Ovary (tissue), 9 donors: ENCODE measurements around the gene ARMC7. TPM values are rescaled to one million over a fixed set of nuclear protein-coding genes. Genes with fewer than 3 reads are reported as not detected.

Experiments
- DNase-seq, 5 donors: peaks; one replicate each; pipeline ENCODE4 v3.0.0-alpha.2; 2019 to 2020
- H3K27ac ChIP-seq, 2 donors: fragments of 200-600 bp; one replicate each; pipeline versions ENCODE4 v1.5.1 to v1.8.0; 2019 to 2022
- H3K27me3 ChIP-seq: fragments of 200-600 bp; one replicate; pipeline ENCODE4 v1.8.0; 2022
- H3K36me3 ChIP-seq: fragments of 200-600 bp; sonication (generic); one replicate; pipeline ENCODE4 v1.5.1; 2019
- H3K4me1 ChIP-seq: one replicate; pipeline ENCODE4 v1.8.1; 2013; ENCODE audit warnings: mild to moderate bottlenecking, moderate library complexity; ENCODE audit not compliant: insufficient read depth
- H3K4me3 ChIP-seq: fragments of 200-600 bp; sonication (generic); one replicate; pipeline ENCODE4 v1.5.1; 2017
- H3K9me3 ChIP-seq, 2 donors: fragments of 200-600 bp in 1 of 2; sonication (generic) in 1 of 2; one replicate each; pipeline versions ENCODE4 v1.5.1 to v1.8.1; 2013 to 2019; ENCODE audit warnings: mild to moderate bottlenecking in 1 of 2, moderate library complexity in 1 of 2
- EP300 ChIP-seq: sonication (generic); formaldehyde crosslinking; IDR thresholded peaks from one replicate; pipeline ENCODE4 v1.6.1; 2017; ENCODE audit warnings: antibody characterized with exemption
- POLR2A ChIP-seq: fragments of 450-650 bp; IDR thresholded peaks from one replicate; pipeline ENCODE4 v1.6.1; 2017; ENCODE audit warnings: antibody characterized with exemption, mild to moderate bottlenecking, moderate library complexity
- WGBS, 3 donors: extraction: QIAGEN DNeasy Blood & Tissue Kit in 1 of 3; methylation state at CpG; one replicate each; pipeline versions ENCODE4 v1.1.5 to v1.1.7; 2013 to 2017; 5-methylcytosine and 5-hydroxymethylcytosine counted together
- intact Hi-C, 4 donors: fragments of 100-400 bp; cut with DNase I; formaldehyde crosslinking; loops; one replicate each; pipeline versions ENCODE4 v1.11.0 to v1.15.1; 2022 to 2023
- polyA plus RNA-seq, 2 donors: library from polyadenylated mRNA; stranded (reverse); fragments of 200-250 nt in 1 of 2; fragments of 350-450 nt in 1 of 2; fragmentation: Illumina TruSeq in 1 of 2; extraction: RNeasy Lipid Tissue Mini Kit (QIAGEN cat#74804) in 1 of 2; gene quantifications; one replicate each; pipeline ENCODE4 v1.2.3, GENCODE V29; 2013 to 2014
- total RNA-seq, 7 donors: library from RNA; depleted of rRNA in 2 of 7; stranded (reverse); fragments of >200 nt in 2 of 7; fragmentation: NEBNext Ultra II Directional in 3 of 7; extraction: Animal tissue kit (Norgen Biotek cat#: 25700) in 3 of 7; gene quantifications; one replicate each; pipeline versions ENCODE4 v1.1.0 to v1.2.4, GENCODE V29; 2016 to 2023
- TF ChIP-seq, protein P1 (sequence below), 3 donors: fragments of 450-650 bp in 2 of 3; fragments of 200-600 bp in 1 of 3; IDR thresholded peaks; one replicate each; pipeline versions ENCODE4 v1.5.1 to v1.8.0; 2016 to 2022; ENCODE audit warnings: antibody characterized with exemption in 3 of 3, mild to moderate bottlenecking in 1 of 3
- donor health status: DM: no; HTN: no; CAD: no; lungs with moderate emphysema.
- donor health status: DM: no; HTN: no; CAD: no.
- donor health status: Bipolar disorder and iron deficiency.
- donor health status: DM: yes; HTN: yes; CAD: no.
- donor health status: DM: no; HTN: no; CAD: no.
- donor health status: DM: yes; HTN: yes; CAD: no.

ARMC7 gene
- total and polyA plus RNA-seq, 9 donors = 4.6 to 10.5 (median 5.7) TPM

DNA sequence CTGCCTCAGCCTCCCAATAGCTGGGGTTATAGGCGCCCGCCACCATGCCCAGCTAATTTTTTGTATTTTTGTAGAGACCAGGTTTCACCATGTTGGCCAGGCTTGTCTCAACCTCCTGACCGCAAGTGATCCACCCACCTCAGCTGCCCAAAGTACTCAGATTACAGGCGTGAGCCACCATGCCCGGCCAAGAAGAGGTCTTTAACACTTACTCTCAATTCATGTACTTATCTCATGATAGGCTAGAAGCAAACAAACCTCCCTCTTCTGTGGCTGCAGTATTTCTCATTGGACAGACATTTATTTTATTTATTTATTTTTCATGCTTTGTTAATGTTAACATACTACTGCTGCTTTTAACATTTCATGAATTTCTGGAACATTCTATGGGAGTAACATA, 28.8 kb downstream of the ARMC7 start:
- no peaks in the 10 kb centered on the region for H3K4me1 ChIP-seq
- H3K27ac ChIP-seq = no peak overlapping the region
- no peak for TF ChIP-seq POLR2A
- TF ChIP-seq EP300 = no peak
- TF ChIP-seq, protein P1, sequence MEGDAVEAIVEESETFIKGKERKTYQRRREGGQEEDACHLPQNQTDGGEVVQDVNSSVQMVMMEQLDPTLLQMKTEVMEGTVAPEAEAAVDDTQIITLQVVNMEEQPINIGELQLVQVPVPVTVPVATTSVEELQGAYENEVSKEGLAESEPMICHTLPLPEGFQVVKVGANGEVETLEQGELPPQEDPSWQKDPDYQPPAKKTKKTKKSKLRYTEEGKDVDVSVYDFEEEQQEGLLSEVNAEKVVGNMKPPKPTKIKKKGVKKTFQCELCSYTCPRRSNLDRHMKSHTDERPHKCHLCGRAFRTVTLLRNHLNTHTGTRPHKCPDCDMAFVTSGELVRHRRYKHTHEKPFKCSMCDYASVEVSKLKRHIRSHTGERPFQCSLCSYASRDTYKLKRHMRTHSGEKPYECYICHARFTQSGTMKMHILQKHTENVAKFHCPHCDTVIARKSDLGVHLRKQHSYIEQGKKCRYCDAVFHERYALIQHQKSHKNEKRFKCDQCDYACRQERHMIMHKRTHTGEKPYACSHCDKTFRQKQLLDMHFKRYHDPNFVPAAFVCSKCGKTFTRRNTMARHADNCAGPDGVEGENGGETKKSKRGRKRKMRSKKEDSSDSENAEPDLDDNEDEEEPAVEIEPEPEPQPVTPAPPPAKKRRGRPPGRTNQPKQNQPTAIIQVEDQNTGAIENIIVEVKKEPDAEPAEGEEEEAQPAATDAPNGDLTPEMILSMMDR (IDR thresholded peaks at IDR 0.05) = no peak
- DNase-seq = no peak
- intact Hi-C loops = no loop called here
- H3K4me3 ChIP-seq = no peak overlapping the region
- 80 to 88% (median 85%) methylated on average over 5 of the region's 5 CpGs for WGBS, 3 donors
- H3K9me3 ChIP-seq = no peaks in the 10 kb centered on the region
- H3K36me3 ChIP-seq = no peaks in the 10 kb centered on the region
- no peaks in the 10 kb centered on the region for H3K27me3 ChIP-seq

DNA sequence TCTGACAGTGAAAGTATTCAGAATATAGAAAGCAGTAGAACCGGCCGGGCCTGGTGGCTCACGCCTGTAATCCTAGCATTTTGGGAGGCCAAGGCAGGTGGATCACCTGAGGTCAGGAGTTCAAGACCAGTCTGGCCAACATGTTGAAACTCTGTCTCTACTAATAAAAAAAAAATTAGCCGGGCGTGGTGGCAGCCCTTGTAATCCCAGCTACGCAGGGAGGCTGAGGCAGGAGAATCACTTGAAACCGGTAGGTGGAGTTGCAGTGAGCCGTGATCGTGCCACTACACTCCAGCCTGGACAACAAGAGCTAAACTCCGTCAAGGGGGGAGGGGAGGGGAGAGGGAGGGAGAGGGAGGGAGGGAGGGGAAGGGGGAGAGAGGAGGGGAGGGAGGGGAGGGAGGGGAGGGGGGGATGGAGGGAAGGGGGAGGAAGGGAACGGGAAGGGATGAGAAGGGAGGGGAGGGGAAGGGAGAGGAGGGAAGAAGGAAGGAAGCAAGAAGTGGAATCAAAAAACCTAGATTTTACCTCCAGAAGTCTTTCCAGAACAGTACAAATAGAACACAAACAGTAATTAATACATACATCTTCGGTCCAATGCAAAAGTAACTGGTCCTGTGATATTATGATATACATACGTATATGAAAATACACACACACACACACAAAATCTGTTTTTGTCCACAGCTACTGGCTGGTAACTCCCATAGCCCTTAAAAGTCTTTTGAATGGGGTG, 32.6 kb downstream of the ARMC7 start:
- H3K9me3 ChIP-seq = no peaks in the 10 kb centered on the region
- no peaks in the 10 kb centered on the region for H3K27me3 ChIP-seq
- H3K36me3 ChIP-seq = no peaks in the 10 kb centered on the region
- WGBS, 3 donors = 88% methylated on average over 13 of the region's 13 CpGs
- no peaks in the 10 kb centered on the region for H3K4me1 ChIP-seq
- intact Hi-C loops = no loop called here
- H3K4me3 ChIP-seq = no peak overlapping the region
- TF ChIP-seq, protein P1 (IDR thresholded peaks at IDR 0.05) = no peak
- TF ChIP-seq POLR2A = no peak
- TF ChIP-seq EP300 = no peak
- DNase-seq = no peak
- H3K27ac ChIP-seq = no peak overlapping the region

DNA sequence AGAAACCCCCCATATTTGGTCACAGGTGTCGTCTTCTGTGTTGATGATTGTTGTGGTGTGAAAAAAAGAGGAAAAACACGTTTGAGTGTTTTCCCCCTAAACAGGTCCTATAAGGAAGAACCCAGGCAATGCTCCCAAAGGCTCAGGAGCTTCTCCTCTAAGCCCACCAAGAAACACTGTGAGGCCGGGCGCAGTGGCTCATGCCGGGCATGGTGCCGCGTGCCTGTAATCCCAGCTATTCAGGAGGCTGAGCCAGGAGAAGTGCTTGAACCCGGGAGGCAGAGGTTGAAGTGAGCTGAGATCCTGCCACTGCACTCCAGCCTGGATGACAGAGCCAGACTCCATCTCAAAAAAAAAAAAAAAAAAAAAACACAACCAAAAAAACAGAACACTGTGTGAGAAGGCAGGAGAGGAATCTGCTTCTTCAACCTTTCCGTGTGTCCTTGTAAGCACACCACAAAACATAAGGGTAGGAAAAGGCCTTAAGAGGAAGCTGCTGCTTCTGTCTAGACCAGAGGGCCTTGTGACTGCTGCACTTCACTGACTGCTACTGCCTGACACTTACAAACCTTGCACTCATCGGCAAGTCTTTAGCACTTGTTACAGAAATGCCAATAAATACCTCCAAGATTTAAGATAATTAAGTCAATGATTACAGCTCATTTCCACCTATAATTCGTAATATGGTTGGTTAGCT, 35.2 kb downstream of the ARMC7 start:
- no peak overlapping the region for H3K27ac ChIP-seq
- DNase-seq = no peak
- H3K9me3 ChIP-seq = no peaks in the 10 kb centered on the region
- 85 to 89% (median 88%) methylated on average over 11 of the region's 11 CpGs for WGBS, 3 donors
- no peaks in the 10 kb centered on the region for H3K27me3 ChIP-seq
- no peaks in the 10 kb centered on the region for H3K4me1 ChIP-seq
- no peak overlapping the region for H3K4me3 ChIP-seq
- no peak for TF ChIP-seq POLR2A
- H3K36me3 ChIP-seq = no peaks in the 10 kb centered on the region
- intact Hi-C loops = no loop called here

DNA sequence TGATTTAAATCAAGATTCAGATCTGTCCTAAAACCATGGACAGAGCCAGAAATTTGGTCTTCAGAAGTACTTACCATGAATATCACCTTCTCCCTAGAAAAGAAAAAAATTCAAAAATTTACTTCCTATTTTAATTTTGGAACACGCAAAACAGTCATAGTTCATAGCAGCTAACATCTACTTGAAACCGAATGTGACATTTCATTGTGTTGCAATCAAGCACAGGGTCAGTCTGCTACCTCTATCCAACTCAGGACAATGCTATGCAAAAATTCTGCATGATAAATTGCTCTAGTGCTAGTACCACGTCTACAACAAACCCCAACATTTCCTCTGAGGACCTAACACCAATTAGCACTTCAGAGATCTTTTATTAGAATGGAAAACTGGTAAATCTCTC, 36.8 kb downstream of the ARMC7 start:
- no peak overlapping the region for H3K4me3 ChIP-seq
- no peak for DNase-seq
- H3K36me3 ChIP-seq = no peaks in the 10 kb centered on the region
- no peaks in the 10 kb centered on the region for H3K27me3 ChIP-seq
- intact Hi-C loops = no loop called here
- 83 to 90% (median 83%) methylated on average over 3 of the region's 3 CpGs for WGBS, 3 donors
- H3K9me3 ChIP-seq = no peaks in the 10 kb centered on the region
- TF ChIP-seq, protein P1 (IDR thresholded peaks at IDR 0.05) = no peak
- no peak for TF ChIP-seq EP300
- TF ChIP-seq POLR2A = no peak
- no peak overlapping the region for H3K27ac ChIP-seq
- H3K4me1 ChIP-seq = no peaks in the 10 kb centered on the region
